GM20000 (cell line): Measurements from ENCODE around the gene PARVB.

Source experiments
- DNase-seq: peaks from one replicate; pipeline ENCODE4 v3.0.0; 2012; ENCODE audit warnings: low spot score
- TF ChIP-seq, protein P1 (sequence below): IDR thresholded peaks from 2 replicates; pipeline ENCODE4 v1.5.1; 2012; ENCODE audit warnings: mild to moderate bottlenecking, control low read depth; ENCODE audit errors: extremely low read depth, missing control alignments

The PARVB gene

DNA sequence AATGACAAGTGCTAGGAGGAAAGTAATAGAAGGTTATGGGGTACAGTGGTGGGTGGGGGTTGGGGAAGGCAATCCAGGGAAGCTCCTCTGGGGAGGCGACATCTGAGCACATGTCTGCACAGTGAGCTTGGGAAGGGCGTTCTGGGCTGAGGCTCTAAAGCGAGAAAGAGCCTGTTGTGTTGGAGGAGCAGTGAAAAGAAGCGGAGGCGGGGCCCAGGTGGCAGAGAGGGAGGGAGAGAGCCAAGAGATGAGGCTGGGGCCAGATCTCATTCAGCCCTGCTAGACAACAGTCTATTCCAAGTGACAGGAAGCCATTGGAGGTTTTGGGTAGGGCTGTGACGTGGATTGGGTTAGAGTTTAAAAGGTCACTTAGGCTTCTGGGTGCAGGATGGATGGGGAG is 101.3 kb downstream of the PARVB start:
- DNase-seq: no peak
- TF ChIP-seq, protein P1, sequence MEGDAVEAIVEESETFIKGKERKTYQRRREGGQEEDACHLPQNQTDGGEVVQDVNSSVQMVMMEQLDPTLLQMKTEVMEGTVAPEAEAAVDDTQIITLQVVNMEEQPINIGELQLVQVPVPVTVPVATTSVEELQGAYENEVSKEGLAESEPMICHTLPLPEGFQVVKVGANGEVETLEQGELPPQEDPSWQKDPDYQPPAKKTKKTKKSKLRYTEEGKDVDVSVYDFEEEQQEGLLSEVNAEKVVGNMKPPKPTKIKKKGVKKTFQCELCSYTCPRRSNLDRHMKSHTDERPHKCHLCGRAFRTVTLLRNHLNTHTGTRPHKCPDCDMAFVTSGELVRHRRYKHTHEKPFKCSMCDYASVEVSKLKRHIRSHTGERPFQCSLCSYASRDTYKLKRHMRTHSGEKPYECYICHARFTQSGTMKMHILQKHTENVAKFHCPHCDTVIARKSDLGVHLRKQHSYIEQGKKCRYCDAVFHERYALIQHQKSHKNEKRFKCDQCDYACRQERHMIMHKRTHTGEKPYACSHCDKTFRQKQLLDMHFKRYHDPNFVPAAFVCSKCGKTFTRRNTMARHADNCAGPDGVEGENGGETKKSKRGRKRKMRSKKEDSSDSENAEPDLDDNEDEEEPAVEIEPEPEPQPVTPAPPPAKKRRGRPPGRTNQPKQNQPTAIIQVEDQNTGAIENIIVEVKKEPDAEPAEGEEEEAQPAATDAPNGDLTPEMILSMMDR: no peak

DNA sequence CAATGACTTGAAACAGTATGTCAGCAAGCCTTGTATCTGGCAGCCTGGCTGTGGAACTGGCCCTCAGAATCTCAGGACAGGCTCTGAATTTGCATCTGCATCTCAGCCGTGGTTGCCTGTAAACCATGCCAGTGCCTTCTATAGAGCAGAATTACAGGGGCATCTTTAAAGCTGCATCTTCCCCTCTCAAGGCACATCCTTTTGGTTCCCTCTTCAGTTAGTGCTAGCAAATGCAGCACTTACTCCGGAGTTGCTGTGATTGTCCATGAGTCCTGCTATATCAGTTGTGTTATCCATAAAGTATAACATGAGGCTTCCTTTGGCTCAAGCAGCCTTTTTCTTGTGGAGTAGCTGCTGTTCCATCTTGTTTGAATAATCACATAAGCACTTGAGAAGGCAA is 102.7 kb downstream of the PARVB start:
- TF ChIP-seq, protein P1: no peak
- DNase-seq: no peak

DNA sequence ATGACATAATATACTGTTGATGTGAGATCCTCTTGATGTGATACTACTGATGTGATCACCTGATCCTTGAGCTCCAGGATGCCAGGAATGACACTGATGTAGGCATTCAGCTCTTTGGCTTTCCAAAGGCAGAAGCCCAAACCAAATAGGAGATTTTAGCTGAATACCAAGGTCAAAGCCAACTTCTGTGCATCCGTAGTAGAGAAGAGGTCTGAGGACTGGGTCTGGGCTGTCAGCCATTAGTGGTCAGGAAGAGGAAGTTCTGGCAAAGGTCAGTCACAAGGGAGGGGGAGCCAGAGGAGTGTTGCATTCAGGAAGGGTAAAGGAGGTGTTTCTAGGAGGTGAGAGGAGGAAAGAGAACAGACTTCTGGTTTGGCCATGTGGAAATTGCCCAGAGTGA is 103.3 kb downstream of the PARVB start:
- no peak for DNase-seq
- TF ChIP-seq, protein P1: no peak

DNA sequence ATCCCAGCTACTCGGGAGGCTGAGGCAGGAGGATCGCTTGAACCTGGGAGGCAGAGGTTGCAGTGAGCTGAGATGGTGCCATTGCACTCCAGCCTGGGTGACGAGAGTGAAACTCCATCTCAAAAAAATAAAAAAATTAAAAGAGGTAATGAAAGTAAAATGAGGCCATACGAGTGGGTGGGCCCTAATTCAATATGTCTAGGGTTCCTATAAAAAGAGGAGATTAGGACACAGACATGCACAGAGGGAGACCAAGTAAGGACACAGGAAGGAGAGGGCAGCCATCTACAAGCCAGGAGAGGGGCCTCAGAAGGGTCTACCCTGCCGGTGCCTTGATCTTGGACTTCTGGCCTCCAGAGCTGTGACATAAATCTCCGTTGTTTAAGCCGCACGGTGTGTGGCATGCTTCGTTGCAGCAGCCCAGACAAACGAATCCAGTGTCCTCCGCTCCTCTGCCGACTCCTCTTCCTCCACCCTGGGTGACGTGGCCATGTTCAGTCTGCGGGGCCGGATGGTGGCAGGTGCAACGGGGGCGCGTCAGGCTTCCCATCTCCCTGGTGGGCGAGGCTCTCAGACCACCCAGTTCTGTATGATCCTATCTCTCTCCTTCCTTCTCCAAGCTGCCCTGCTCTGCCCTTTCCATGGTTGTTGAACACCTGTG is 105.0 kb downstream of the PARVB start:
- TF ChIP-seq, protein P1: no peak
- no peak for DNase-seq

DNA sequence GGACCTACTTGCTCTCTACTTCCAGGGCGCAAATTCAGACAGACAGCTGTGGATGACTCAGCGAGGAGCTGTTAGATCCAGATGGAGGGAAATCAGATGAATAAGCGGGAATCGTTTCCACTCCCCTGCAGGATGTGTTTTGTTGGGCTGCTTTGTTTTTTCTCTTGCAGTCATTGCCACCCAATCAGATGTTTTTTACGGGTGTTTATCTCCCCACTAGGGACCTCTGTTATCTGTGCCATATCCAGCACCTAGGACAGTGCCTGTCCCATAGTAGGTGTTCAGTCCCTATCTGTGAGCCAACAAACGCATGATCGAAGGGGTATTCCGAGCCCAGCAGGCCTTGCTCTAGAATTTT is 105.5 kb downstream of the PARVB start:
- DNase-seq: no peak
- TF ChIP-seq, protein P1: no peak

DNA sequence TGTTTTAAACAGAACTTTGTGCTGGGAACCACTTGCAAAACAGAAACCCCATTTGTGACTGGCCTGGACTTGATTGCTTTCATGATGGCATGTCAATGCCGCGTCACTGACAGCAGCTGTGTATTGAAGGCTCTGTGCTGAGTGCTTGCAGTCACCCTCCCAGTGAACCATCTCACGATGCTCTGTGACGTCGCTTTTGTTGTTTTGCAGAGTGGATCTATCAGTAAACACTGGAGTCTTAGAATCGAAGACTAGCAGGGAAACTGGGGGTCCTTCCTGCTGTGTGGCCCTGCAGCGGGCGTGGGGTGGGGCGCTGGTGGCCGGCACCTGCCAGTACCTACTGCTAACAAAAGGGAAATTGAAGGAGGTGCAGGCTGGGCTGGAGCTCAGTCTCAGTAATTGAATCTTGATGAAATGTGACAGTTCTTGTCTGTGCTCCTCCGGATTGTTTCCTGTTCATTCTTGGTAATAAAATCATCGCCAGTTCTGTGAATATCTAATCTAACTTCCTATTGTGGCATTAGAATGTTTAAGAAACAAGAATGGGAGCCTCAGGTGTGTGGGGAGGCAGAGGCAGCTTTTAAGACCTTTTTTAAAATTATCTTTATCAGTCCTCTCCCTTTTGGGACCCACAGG is 106.1 kb downstream of the PARVB start:
- DNase-seq: no peak
- TF ChIP-seq, protein P1: no peak

DNA sequence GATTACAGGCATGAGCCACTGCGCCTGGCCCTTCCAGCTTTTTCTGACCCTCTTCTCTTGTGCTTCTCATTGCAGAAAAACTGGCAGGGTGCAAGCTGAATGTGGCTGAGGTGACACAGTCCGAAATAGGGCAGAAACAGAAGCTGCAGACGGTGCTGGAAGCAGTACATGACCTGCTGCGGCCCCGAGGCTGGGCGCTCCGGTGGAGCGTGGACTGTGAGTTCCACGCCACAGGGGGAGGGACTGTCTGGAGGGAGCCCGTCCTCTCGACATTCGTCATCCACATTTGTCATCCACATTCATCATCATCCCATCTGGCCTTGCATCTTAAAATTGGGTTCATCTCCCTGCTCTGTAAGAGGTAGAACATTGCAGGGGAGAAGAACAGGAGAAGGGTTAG is 107.3 kb downstream of the PARVB start:
- DNase-seq: no peak
- TF ChIP-seq, protein P1: no peak
